GM10847 (cell line): ENCODE results near the gene BCAS3.

Experiments used
- POLR2A ChIP-seq: IDR thresholded peaks from 2 replicates; pipeline ENCODE4 v1.6.1; 2011; ENCODE audit not compliant: insufficient read length; ENCODE audit errors: extremely low read depth

Gene BCAS3

DNA sequence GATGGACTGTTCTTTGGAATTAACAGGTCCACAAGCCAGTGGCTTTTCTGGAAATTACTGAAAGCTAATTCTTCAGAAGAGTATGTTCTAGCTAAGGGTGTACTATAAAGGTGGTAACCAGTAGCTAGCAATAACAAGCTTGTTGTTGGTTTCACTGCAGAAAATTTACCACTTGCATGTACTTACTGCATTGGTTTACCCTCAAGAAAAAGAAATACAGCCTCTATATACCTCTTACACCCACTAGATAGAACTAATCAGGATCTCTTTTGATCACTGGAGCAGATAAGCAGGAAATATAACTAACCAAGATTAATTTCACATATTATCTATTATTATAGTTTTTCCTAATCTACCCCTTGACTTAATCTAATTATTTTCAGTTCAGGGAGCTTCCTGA lies 537.1 kb downstream of the BCAS3 start:
- no peak for TF ChIP-seq POLR2A

DNA sequence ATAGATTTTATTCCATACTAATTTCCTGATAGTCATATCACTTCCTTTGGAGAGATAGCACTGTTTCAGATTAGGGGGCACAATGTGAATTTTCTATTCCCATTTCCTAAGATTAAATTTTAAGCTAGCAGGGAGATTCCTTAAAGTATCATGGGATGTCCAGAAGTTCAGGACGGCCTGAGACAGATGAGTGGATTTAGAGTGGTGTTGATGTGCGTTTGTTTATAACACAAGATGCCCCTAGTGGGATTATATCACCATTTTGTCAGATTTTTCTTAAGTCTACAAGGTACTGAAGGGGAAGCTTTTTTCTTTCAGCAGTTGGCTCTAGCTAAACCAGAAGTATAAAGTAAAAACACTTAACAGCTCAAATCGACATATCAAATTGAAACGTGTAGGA lies 538.4 kb downstream of the BCAS3 start:
- no peak for TF ChIP-seq POLR2A

DNA sequence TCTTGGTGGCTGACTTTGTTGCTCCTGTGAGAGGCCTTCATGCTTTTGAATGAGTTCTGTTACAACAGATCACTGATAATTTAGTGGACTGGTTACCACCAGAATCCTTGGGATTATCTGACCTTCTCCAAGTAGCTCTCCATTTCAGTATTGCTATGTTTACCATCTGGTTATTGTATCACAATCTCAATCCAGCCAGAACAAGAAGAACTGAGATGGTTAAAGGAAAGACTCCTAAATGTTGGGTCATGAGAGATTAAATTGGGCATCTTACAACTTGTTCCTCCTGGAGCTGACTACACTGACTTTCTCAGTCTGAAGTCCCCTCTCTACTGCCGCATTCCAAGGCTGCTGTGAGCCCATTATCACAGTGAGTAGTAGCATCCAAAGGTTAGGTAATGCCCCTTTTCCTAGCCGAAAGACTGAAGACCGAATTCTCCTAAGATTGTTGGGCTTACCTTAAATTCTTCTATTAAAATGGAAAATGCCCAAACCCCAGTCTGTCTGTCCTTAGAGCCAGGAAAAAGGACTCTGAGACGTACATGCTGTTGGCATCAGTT lies 540.3 kb downstream of the BCAS3 start:
- no peak for TF ChIP-seq POLR2A

DNA sequence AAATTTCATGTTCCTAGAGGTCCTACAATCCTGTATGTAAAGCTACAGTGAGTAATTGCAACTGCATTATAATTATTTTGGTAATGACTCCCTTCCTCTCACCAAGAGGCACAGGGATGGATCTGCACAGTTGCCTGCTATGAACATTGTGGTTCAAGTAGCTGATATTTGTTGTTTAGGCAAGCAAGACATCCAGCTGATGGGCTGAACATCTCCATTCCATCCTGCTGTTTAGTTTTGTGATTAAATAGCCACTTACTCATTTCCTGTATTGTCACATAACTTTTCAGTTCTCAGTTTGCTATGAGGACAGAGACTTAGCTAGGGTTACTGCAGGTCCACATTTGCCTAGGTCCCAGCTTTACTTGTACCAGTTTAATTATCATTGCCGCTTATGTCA lies 540.8 kb downstream of the BCAS3 start:
- no peak for TF ChIP-seq POLR2A

DNA sequence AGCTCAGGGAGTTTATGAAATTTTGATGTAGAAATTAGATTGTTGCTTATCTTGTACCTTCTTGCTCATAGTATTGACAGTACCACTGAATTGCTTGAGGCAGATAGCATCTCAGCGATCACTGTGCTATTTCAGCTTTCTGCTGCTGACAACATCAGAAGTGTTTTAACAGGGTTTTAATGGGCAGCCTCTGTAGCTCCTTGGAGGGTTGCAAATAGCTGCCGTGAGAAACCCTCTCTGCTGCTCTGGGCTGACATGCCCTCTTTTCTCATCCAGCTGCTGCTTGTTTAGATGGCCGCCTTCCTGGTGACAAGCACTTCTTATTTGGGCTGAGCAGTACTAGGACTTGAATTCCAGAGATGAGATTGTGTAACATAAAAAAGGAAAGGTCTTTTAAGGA lies 541.8 kb downstream of the BCAS3 start:
- no peak for TF ChIP-seq POLR2A

DNA sequence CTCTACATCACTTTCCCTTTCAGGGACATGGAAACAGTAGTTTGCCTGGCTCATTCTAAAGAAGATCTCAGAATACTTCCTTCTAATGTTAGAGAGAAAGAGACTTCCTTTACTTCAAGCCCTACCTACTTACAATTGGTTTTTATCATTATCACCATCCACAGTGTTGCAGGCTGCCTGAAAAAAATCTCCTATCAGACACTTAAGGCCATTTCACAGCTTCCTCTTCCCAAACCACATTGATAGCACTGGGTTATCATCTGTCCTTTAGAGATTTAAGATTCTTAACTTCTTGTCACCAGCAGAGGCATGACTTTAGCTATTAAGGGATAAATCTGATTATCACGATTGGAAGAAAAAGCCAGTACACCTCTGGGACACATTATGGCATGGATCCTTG lies 543.5 kb downstream of the BCAS3 start:
- TF ChIP-seq POLR2A = no peak

DNA sequence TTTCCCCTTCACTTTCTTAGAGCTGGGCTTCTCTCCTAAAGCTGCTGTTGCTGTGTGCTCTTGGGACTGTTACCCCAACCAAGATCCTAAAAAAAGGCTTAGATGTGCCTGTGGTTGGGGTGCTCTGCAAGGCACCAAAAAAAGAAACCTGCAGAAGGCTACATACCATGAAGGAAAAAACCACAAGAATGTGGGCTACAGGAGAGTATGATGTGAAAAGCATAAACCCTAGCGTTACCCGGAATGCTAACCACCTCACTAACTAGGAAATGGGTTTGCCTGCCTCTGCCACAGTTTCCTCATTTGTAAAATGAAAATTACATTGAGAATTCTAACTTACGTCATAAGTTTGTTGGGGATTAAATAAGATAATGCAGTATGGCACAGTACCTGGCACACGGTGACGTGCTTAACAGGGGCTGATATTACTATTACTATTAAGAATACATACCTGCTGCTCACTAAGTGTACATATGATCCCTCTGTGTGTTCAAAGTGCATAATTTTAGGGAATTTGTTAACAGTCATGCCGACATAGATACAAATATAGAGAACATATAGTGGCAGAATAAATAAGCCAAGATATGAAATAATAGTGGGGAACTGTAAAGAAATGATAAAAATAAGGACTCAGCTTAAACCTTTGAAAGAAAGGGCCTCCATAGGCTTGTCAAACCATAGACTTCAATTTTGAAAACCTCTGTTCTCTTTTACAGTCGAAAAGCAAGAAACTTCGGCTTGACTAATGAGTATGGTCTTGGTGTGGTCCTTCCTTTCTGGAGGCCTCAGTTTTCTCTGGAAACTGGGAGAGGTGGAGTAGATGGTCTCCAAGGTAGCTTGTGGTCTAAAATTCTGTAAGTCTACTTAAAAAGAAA lies 544.2 kb downstream of the BCAS3 start:
- TF ChIP-seq POLR2A = no peak

DNA sequence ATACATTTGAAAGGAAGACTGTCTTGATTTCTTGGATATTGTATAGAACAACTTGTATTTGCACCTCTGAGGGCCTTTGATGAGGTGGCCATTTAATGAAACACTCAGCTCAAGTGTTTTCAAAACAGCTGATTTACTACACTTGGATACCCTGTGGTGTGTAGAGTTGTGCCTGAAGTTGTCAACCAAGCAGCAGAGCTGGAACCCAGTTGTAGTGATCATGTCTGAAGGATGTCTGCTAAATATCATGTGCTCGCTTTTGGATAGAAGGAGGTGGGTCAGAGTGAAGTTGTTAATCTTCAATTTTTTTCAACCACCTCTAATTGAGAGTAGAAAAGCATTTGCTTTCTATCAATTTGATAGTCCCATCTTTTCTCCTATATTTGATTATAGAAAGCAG lies 546.1 kb downstream of the BCAS3 start:
- no peak for TF ChIP-seq POLR2A

DNA sequence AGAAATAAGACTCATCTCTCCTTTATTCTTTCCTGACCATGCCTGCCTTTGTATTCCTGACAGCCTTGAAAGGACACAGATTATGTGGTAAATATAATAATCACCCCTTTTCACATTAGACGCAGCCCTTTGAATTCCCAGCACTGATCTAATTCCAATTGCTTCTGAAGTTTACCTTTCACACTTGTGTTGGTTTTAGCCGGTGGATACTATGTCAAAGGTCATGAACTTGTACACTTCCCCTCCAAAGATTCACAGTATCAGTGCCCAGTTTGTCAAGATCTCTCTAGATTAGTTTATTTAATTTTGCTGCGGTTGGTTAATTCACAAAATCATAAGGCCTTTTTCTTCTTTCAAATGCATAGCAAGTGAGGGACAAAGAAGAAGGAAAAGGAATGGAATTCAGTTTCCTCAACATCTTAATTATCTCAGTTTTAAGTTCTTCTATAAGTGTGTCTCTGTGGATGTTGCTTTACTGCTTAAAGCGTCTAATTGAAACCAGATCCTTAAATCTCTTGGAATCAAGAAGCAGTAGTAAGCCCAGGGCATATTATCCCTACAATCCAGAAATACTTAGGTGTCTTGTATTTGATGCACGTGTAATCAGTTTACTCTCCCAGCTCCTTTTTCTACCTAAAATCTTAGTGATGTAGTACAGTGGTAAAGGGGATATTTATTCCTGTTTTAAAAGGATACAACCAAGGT lies 547.7 kb downstream of the BCAS3 start:
- TF ChIP-seq POLR2A = no peak

DNA sequence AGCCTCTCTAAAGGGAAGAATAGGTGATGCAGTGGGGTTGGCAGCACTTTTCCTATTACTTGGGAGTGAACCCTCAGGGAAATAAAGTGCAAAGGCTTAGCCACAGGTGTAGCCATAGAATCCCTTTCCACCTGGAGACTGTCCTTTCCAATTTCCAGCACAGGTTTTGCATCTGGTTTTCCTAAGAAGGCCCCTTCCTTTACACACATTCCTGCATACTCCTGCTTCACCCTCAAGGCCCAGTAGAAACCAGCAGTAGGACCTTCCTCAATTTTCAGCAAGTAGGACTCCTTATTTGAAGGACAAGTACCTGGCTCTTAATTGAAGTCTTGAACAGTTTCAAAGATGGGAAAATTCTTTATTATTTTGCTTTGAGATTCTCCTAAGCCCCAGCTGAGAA lies 550.2 kb downstream of the BCAS3 start:
- no peak for TF ChIP-seq POLR2A

DNA sequence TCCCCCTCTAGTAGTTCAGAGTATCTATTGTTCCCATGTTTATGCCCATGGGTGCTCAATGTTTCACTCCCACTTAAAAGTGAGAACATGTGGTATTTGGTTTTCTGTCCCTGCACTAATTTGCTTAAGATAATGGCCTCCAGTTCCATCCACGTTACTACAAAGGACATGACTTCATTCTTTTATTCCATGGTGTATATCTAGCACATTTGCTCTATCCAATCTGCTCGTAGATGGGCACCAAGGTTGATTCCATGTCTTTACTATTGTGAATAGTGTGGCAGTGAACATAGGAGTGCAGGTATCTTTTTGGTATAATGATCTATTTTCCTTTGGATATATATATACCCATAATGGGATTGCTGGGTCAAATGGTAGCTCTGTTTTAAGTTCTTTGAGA lies 552.8 kb downstream of the BCAS3 start:
- no peak for TF ChIP-seq POLR2A

DNA sequence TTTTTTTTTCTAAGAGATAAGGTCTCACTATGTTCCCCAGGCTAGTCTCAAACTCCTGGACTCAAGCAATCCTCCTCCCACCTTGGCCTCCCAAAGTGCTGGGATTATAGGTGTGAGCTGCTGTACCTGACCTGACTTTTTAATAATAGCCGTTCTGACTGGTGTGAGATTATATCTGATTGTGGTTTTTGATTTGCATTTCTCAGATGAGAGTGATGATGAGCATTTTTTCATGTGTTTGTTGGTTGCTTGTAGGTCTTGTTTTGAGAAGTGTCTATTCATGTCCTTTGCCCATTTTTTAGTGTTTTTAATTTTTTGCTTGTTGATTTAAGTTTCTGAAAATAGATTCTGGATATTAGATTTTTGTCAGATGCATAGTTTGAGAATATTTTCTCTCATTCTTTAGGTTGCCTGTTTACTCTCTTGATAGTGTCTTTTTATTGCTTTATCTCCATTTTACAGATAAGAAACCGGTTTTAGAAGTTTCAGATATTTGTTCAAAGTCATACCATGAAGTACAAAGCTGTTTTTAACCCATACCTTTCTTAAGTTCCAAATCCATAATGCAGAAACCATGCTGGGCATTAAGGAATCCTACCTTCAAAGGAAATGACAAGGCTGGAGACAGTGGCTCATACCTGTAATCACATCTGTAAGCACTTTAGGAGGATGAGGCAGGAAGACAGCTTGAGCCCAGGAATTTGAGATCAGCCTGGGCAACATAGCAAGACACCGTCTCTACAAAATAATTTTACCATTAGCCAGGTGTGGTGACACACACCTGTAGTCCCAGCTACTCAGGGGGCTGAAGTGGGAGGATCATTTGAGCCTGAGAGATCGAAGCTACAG lies 553.5 kb downstream of the BCAS3 start:
- no peak for TF ChIP-seq POLR2A

DNA sequence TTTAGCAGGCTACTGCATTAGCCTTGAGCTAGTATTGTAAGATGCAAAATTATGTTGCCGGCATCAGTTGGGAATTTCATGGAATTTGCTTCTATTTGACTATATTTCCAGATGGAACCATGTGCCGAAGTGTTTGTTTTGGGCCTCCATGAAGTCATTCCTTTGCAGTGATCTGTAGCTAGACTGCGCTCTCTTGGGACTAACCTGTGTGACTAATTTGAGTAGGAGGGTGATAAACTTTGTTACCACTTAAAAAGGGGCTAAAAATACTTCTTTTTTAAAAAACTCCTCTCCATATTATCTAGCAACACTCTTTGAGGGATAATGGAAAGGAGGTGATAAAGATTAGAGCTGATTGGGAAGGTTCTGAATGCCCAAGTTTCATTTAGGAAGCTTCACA lies 555.2 kb downstream of the BCAS3 start:
- no peak for TF ChIP-seq POLR2A

DNA sequence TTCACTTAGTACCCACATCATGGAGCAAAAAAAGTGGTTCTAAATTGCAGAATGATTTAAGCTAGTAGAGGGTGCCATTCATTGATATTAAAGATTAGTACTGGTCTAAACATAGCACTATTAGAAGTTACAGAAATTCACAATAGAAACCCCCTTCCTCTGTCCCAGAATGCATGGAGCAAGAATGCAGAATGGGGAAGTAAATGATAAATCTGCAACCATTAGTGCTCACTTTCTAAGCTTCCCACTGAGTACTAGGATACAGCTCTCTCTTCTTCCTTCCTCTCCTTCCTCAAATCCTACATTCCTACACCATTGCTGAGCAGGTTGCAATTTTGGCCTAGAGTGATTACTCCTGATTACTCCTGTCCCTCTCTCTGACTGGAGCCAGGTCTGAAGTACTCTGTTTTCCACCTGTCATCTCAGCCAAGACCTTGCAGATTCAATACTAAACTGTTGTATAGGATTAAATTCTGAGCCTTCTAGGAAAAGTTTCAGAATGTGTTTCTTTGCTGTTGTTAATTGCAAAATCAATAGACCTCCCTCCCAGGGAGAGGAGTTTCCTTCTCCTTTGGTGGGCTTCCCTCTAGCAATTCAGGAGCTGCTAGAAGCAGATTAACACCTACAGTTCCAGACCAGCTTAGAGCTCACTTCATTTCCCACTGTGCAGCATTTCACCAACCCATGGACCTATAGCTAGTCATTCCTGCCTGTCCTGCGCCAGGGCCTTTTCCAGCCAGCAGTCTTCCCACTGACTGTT lies 556.5 kb downstream of the BCAS3 start:
- TF ChIP-seq POLR2A = no peak
